Heart right ventricle (tissue), 16 donors: ENCODE measurements around the gene GNAO1. TPM values are rescaled to one million over a fixed set of nuclear protein-coding genes. Genes with fewer than 3 reads are reported as not detected.
A peak's percentile ranks its signal among the peaks of the same experiment; 100 is the strongest.

Source experiments
- ATAC-seq, 8 donors: fragments of 200-7000 bp; cut with Tn5 transposase; one replicate each; pipeline ENCODE4 v1.9.1; 2020; ENCODE audit warnings: mild to moderate bottlenecking in 8 of 8, moderate library complexity in 8 of 8, moderate number of reproducible peaks in 1 of 8
- DNase-seq, 2 donors: peaks; one replicate each; pipeline ENCODE4 v3.0.0-alpha.2; 2020
- H3K27ac ChIP-seq, 10 donors: fragments of 200-600 bp; sonication (generic) in 2 of 10; one replicate each; pipeline versions ENCODE4 v1.5.0 to v1.8.0; 2020 to 2022; ENCODE audit warnings: mild to moderate bottlenecking in 3 of 10
- H3K27me3 ChIP-seq, 7 donors: fragments of 200-600 bp; one replicate each; pipeline ENCODE4 v1.8.0; 2021 to 2022; ENCODE audit warnings: mild to moderate bottlenecking in 2 of 7
- H3K36me3 ChIP-seq, 9 donors: fragments of 200-600 bp; sonication (generic) in 1 of 9; one replicate each; pipeline versions ENCODE4 v1.5.0 to v1.8.0; 2020 to 2022; ENCODE audit warnings: mild to moderate bottlenecking in 2 of 9
- H3K4me1 ChIP-seq, 9 donors: fragments of 200-600 bp; sonication (generic) in 1 of 9; one replicate each; pipeline versions ENCODE4 v1.5.0 to v1.8.0; 2020 to 2022; ENCODE audit warnings: mild to moderate bottlenecking in 4 of 9
- H3K4me3 ChIP-seq, 10 donors: fragments of 200-600 bp; sonication (generic) in 2 of 10; one replicate each; pipeline versions ENCODE4 v1.5.0 to v1.8.0; 2020 to 2022; ENCODE audit warnings: mild to moderate bottlenecking in 7 of 10, moderate library complexity in 2 of 10
- H3K9me3 ChIP-seq, 11 donors: fragments of 200-600 bp in 10 of 11; sonication (generic) in 2 of 11; one replicate each; pipeline versions ENCODE4 v1.5.0 to v1.8.0; 2013 to 2022; ENCODE audit warnings: mild to moderate bottlenecking in 2 of 11, control low read depth in 1 of 11, moderate library complexity in 1 of 11
- CTCF ChIP-seq, 9 donors: fragments of 200-600 bp; sonication (generic) in 2 of 9; IDR thresholded peaks; one replicate each; pipeline versions ENCODE4 v1.5.0 to v1.8.0; 2021 to 2022; ENCODE audit warnings: antibody characterized with exemption in 9 of 9, mild to moderate bottlenecking in 5 of 9, moderate library complexity in 1 of 9
- WGBS, 2 donors: extraction: QIAGEN DNeasy Blood & Tissue Kit; methylation state at CpG; one replicate each; pipeline ENCODE4 v1.1.7; 2013; ENCODE audit warnings: inconsistent platforms in 1 of 2; 5-methylcytosine and 5-hydroxymethylcytosine counted together
- intact Hi-C, 10 donors: fragments of 100-400 bp; cut with DNase I; formaldehyde crosslinking; loops; one replicate each; pipeline versions ENCODE4 v1.11.1 to v1.14.2; 2022
- polyA plus RNA-seq, 2 donors: library from polyadenylated mRNA; stranded (reverse); fragments of 200-250 nt; gene quantifications; one replicate each; pipeline ENCODE4 v1.2.3, GENCODE V29; 2013
- total RNA-seq, 10 donors: library from RNA; stranded (reverse); fragmentation: NEBNext Ultra II Directional in 3 of 10; extraction: Animal tissue kit (Norgen Biotek cat#: 25700) in 3 of 10; gene quantifications; one replicate each; pipeline versions ENCODE4 v1.2.1 to v1.2.4, GENCODE V29; 2021 to 2023
- donor health status: Arrhythmogenic right ventricular cardiomyopathy.
- donor health status: ischemic (EF 13 %, LVEDD 7.1; RV severe dilation, severe dysfunction).
- donor health status: healthy with polysubstance abuse.
- donor health status: DM: no; HTN: yes; CAD: no.
- donor health status: DM: no; HTN: no; CAD: no.
- donor health status: ischemic (EF 25% LVEDD 6.9; RV normal size, moderate dysfunction).
- donor health status: ischemic (EF 25% LVEDD 5.7; RV mildly dilated, moderate dysfunction).
- donor health status: healthy.
- donor health status: DM: yes; HTN: yes; CAD: no.
- donor health status: Ischemic cardiomyopathy.
- donor health status: ischemic (EF 35%, LVEDD 5.7; RV mildly dilated, moderate dysfunction).
- donor health status: nonischemic (EF 11% LVEDD 7.7; RV severe dilation, severe dysfunction).
- donor health status: DM: yes; HTN: yes; CAD: no.
- donor health status: PGD.
- donor health status: ischemic (EF 29% LVEDD 5.4; RV normal size, mild dysfunction).
- donor health status: nonischemic (EF 23%, LVEDD 6.1; RV moderate dilation, normal function).

Gene GNAO1
- total and polyA plus RNA-seq, 12 donors = 1.4 to 36.7 (median 13.5) TPM

DNA sequence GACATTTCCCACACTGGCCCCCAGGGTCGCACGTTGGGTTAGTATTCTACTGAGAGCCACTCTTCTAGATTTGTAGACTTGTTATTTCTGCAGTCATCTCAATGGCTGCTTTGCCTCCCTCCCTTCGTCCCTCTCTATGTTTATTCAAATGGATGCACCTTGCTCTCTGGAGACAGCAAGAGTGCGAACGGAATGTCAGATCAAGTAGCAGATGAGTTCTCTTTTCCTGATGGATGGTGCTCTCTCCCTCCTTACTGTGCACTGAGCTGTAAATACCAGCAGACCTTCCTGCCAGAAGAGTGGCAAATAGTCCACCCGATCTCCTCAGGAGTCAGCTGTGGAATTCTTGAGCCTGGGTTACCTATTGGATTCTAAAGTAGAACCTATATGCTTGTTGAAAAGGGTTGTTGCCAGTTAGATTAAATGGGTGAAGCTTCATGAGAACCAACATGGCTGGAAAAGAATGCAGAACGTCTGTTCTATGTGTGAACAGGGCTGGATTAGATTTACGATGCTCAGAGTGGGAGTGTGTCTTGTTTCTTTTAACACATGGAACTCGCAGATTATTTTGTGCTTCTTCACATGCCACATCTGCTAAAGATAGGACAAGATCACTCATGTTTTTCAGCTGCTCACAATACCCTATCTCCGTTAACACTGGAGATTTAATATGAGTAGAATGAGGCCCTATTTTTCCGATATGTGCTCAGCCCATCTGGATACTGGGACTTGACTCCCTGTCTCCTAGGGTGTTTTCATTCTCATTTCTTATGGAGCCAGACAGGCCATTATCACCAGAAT lies 6.1 kb downstream of the GNAO1 start:
- Histone ChIP-seq H3K4me1 (peaks cover 3 to 62% (median 42%) of the 10 kb centered on the region in 9 donors), H3K9me3 (no peaks in the 10 kb centered on the region), H3K27me3 (peaks cover 0 to 41% (median 7%) of the 10 kb centered on the region in 7 donors), H3K4me3 (no peak overlapping the region), H3K36me3 (no peaks in the 10 kb centered on the region), H3K27ac (no peak overlapping the region)
- TF ChIP-seq CTCF (IDR thresholded peaks at IDR 0.05) = no peak
- no peak for DNase-seq
- intact Hi-C loops = loop anchor here in 8 of 10 donors (5.0 to 10.0 kb wide), 6 partner anchors 93 to 253 kb away; no protein-coding TSS in a partner anchor
- WGBS, 2 donors = 58 to 72% methylated on average over 11 of the region's 11 CpGs
- no peak for ATAC-seq

- Histone ChIP-seq H3K27ac (no peak overlapping the region), H3K9me3 (no peaks in the 10 kb centered on the region), H3K4me1 (peaks cover 3 to 62% (median 38%) of the 10 kb centered on the region in 9 donors), H3K27me3 (peaks cover 0 to 33% (median 4%) of the 10 kb centered on the region in 7 donors), H3K4me3 (no peak overlapping the region), H3K36me3 (no peaks in the 10 kb centered on the region)
- TF ChIP-seq CTCF (IDR thresholded peaks at IDR 0.05) = no peak
- no peak for ATAC-seq
- intact Hi-C loops = loop anchor here in 8 of 10 donors (5.0 to 10.0 kb wide), 6 partner anchors 93 to 253 kb away; no protein-coding TSS in a partner anchor
- DNase-seq = no peak
Observed at GRCh38 chr16:56198006-56198754, 6.9 kb downstream of the GNAO1 start.

GRCh38 chr16:56198755-56199114 lies 7.4 kb downstream of the GNAO1 start:
- Histone ChIP-seq H3K4me1 (peaks cover 3 to 56% (median 33%) of the 10 kb centered on the region in 9 donors), H3K9me3 (no peaks in the 10 kb centered on the region), H3K27ac (no peak overlapping the region), H3K27me3 (peaks cover 0 to 27% (median 0%) of the 10 kb centered on the region in 7 donors), H3K4me3 (no peak overlapping the region), H3K36me3 (no peaks in the 10 kb centered on the region)
- intact Hi-C loops = loop anchor here in 8 of 10 donors (5.0 to 10.0 kb wide), 6 partner anchors 94 to 254 kb away; no protein-coding TSS in a partner anchor
- no peak for ATAC-seq
- TF ChIP-seq CTCF (IDR thresholded peaks at IDR 0.05) = no peak
- no peak for DNase-seq
- 57 to 59% methylated on average over 4 of the region's 4 CpGs for WGBS, 2 donors

GRCh38 chr16:56199164-56199563 lies 7.9 kb downstream of the GNAO1 start:
- DNase-seq (no peak), ATAC-seq (no peak)
- 75 to 76% methylated on average over 2 of the region's 2 CpGs for WGBS, 2 donors
- no peak for TF ChIP-seq CTCF (IDR thresholded peaks at IDR 0.05)
- Histone ChIP-seq H3K4me1 (peaks cover 3 to 52% (median 29%) of the 10 kb centered on the region in 9 donors), H3K27ac (peak overlapping the region in 1 of 10 donors; percentile 6), H3K9me3 (no peaks in the 10 kb centered on the region), H3K27me3 (peaks cover 0 to 23% (median 0%) of the 10 kb centered on the region in 7 donors), H3K4me3 (no peak overlapping the region), H3K36me3 (no peaks in the 10 kb centered on the region)
- intact Hi-C loops = loop anchor here in 8 of 10 donors (5.0 to 10.0 kb wide), 6 partner anchors 94 to 254 kb away; no protein-coding TSS in a partner anchor
